Smooth muscle cell of the brain vasculature (primary cell): ENCODE results near the gene RMI2.
"Not testable (repeated sequence)": the region's sequence is repeated elsewhere in the genome, so short reads cannot be mapped to it uniquely, and the experiment has no call there.

Experiments
- DNase-seq: peaks from one replicate; pipeline ENCODE4 v3.0.0-alpha.2; 2012; ENCODE audit warnings: low read depth, low spot score

Gene RMI2

DNA sequence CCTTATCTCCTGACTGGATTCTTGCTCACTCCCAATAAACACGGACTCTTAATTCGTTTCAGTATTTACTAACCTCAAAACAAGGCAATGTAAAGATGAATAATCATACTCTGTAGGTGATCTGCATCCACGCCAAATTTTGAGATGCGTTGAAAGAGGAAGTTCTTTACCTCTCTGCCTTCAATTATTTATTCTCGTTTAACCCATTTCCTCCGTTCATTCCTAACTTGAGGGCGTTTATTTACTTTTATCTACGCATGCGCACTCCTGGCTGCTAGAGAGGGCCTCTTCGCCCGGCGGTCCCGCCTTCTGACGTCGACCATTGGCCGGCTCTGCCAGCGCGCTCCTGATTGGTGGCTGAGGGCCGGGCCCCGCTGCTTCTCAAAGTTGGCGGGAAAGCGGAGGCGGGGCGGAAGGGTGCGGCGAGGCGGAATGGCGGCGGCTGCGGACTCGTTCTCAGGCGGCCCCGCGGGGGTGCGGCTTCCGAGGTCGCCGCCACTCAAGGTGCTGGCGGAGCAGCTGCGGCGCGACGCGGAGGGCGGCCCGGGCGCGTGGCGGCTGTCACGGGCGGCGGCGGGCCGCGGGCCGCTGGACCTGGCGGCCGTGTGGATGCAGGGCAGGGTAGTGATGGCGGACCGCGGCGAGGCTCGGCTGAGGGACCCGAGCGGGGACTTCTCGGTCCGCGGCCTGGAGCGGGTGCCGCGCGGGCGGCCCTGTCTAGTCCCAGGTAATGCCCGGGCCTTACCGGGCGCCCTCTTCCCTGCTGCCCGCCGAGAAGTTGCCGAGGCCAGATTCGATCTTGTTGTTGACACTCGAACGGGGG is at the start of gene RMI2:
TSS of gene RMI2 (plus strand) at position 420 of the 823 bp plus-strand sequence. CDS start at position 433, 13 bp downstream.
- peak; percentile 86 for DNase-seq

DNA sequence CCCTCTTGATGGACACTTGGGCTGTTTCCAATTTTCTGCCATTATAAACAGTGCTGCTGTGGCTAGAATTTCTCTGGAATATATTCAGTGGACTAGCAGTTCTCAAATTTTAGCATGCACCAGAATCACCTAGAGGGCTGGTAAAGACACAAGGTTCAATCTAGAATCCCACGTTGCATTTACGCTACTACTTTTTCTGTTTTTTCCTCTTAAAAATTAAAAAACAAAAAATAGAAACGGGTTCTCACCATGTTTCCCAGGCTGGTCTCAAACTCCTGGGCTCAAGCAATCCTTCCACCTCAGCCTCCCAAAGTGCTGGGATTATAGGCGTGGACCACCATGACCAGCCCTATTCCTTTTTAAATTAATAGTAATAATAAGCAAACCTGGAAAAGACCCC is 49.6 kb upstream of the RMI2 start:
- DNase-seq, result no peak

DNA sequence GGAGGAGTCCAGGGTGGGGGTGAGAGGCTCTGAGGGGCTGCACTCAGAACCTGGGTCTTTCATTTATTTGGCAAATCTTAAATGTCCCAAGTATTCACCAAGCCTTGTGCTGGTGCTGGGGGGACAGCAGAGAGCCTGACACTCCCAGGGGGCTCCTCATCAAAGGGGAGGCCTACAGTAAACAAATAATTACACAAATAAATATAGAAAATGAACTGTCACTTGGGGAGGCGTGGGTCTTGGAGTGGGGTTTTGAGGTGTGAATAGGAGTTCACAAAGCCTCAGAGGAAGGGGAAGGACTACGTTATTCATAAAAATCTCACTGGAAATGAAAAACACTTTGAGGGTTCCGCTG is 48.9 kb upstream of the RMI2 start:
- DNase-seq, result no peak

DNA sequence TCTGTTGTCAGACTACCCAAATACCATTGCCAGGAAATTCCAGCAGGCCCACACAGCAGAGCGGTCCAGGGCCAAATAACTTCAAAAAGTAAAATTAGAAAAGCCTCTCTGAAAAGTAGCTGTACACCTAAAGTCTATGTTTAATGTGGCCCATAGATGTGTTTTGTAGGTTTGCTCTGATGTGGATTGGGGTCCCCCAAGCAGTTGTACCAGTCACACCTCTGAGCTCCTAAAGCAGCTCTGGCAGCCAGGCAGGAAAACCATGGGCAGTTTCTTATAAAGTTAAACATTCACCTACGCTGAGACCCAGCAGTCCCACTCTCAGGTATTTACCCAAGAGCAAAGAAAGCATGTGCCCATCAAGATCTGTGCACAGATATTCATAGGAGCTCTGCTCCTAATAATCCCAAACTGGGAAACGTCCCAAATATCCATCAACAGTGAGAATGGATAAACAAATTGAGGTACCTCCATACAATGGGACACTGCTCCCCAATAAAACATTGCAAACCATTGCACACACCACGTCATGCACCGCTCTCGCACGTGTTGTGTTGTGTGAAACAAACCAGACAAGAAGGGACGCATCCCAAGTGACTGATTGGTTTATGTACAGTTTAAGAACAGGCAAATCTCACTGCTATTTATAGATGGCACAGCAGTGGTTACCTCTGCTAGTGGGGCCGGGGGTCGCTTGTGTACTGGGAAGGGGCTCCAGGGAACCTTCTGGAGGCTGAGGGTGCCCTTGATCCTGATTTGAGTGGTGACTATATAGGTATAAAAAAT is 48.4 kb upstream of the RMI2 start:
- DNase-seq, result no peak

DNA sequence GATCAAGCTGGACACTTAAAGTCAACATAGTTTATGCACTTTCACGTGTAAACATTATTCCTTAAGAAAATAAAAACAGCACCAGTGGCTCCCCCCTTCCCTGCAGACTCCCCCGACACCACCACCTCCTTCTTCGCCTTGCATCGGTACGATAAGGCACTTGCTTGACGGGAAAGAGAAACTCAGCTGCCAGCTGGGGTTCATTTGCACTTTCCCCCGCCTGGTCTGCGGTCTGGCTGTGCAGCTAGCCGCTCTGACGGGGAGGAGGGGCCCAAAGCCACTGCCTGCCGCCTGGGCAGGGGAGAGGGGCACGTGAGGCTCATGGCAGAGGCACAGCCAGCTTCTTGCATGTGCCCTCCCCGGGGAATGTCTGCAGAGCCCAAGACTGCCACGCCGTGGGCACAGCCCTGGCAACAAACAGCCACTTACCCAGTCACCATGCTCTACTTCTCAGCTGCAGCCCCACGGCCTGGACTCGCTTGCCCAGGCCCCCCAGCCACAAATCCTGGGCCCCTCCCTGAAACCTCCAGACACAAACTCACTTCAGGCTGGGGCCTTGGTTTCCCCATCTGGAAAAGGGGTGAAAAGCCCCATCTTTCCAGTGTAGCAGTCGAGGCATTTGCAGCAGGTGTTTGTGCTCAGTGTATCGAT is 47.6 kb upstream of the RMI2 start:
- no peak for DNase-seq

DNA sequence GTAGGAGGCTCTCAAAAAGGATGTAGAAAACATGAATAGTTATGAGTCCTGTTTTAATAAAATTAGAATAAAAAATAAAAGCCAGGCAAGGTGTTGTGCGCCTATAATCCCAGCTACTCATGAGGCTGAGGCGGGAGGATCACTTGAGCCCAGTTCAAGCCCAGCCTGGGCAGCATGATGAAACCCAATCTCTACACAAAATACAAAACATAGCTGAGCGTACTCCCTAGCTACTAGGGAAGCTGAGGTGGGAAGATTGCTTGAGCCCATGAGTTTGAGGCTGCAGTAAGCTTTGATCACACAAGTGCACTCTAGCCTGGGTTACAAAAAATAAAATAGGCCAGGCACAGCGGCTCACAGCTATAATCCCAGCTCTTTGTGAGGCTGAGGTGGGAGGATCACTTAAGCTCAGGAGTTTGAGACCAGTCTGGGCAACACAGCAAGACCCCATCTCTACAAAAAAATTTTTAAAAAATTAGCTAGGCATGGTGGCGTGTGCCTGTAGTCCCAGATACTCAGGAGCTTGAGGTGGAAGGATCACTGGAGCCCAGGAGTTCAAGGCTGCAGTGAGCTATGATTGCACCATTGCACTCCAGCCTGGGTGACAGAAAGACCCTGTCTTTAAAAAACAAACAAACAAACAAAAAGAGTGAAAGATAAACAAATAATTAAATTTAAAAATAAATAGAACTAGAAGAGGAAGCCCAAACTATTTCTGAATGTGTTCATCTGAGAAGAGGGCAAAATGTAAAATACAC is 46.9 kb upstream of the RMI2 start:
- no peak for DNase-seq

DNA sequence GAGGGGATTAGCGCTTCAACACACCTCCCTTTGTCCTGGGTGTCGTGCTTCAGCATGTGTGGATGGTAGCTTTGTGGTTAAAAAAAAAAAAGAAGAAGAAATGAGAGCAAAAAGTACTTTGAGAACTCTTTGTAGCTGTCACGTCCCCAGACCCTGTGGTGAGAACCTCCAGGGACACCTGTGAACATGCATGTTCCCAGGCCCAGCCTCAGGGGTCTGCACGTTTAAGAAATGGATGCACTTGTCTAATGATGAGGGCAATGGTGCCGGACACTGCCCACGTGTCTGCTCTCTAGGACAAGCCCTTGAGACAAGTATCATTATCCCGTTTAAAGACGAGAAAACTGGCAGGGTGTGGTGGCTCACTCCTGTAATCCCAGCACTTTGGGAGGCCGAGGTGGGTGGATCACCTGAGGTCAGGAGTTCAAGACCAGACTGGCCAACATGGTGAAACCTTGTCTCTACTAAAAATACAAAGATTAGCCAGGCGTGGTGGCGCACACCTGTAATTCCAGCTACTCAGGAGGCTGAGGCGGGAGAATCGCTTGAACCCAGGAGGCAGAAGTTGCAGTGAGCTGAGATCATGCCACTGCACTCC is 46.2 kb upstream of the RMI2 start:
- not testable (repeated sequence) for DNase-seq

DNA sequence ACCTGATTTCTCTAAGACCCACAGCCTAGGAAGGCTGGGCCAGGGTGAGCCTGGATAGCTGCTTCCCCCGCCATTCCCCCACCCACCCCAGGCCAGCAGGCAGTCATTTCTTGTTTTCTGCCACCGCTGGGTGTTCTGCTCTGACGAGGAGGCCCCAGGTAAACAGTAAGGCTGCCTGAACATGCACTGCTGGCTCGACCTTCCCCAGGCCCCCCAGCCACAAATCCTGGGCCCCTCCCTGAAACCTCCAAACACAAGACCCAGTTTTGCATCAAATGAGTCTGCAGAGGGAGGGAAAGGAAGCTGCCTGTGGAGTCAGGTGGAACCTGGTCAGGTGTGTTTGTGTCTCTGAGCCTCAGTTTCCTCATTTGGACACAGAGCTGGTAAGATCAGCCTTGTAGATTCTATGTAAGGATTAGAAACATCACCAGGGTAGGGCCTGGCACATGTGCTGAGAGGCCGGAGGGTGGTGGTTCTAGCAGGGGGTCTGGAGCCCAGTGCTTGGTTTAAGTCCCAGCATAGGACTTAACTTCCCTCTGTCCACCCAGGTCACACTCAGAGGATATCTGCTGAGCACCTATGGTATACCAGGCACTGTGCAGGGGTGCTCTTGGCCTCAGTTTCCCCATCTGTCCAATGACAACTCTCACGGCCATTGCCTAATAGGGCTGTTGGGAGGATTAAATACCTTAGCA is 45.2 kb upstream of the RMI2 start:
- DNase-seq, result no peak

DNA sequence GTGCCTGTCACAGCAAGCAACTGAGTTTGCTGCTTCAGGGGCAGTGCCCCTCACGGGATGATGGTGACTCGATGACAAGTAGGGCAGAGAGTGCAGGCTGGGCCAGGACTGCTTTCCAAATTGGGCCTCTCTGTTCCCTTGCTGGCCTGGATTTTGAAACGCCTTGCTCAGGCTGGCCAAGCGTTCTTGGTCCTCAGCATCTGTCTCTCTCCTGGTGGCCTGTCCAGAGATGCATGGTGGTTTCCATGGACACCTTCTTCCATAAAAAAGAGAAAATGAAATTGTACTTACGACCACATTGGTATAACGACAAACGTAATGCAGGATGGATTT is 44.7 kb upstream of the RMI2 start:
- DNase-seq, result no peak

DNA sequence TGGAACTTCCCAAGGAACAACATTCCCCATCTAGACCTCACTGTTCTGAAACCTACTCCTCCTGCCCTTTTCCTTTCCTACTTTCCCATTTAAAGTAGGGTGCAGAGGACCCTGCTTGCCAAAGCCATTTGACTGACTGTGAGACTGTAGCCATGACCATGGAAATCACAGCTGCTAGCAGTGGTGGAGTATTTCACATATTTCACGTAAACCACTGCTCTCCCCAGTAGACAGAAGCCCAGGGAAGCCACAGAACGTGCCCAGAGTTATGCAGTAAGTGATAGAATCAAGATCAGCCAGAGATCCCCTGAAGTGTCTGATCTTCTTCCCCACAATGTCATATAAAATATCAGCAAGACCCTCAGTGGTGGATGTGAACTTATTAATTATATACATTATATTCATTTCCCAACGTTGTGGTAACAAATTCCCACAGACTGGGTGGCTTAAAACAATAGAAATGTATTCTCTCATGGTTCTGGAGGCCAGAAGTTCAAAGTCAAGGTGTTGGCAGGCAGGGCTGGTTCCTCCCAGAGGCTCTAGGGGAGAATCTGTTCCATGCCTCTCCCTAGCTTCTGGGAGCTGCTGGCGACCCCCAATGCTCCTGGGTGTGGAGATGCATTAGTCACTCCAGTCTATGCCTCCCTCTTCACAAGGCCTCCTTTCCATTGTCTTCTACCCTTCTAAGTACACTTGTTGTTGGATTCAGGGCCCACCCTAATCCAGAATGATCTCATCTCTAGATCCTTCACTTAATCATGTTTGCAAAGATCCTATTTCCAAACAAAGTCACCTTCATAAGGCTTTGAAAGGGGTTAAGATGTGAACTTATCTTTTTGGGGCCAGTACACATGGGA is 43.4 kb upstream of the RMI2 start:
- DNase-seq, result no peak

DNA sequence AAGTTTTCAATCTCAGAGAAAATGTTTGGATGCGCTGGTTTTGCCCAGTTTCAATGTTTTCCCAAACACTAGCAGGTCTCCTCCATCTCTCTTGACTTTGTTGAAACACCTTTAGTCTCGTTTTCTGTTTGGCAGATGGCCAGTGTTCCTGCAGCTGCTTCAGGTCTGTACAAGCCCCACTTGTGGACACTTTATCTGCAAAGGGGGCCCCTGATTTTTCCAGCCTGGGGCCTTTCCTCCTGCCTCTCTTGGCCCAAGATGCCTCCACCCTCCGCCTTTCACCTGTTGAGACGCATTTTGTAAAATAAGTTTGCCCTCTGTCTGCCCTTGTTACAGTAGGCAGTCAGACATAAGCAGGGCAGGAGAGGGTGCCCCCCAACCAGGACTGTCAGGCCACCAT is 42.3 kb upstream of the RMI2 start:
- no peak for DNase-seq

DNA sequence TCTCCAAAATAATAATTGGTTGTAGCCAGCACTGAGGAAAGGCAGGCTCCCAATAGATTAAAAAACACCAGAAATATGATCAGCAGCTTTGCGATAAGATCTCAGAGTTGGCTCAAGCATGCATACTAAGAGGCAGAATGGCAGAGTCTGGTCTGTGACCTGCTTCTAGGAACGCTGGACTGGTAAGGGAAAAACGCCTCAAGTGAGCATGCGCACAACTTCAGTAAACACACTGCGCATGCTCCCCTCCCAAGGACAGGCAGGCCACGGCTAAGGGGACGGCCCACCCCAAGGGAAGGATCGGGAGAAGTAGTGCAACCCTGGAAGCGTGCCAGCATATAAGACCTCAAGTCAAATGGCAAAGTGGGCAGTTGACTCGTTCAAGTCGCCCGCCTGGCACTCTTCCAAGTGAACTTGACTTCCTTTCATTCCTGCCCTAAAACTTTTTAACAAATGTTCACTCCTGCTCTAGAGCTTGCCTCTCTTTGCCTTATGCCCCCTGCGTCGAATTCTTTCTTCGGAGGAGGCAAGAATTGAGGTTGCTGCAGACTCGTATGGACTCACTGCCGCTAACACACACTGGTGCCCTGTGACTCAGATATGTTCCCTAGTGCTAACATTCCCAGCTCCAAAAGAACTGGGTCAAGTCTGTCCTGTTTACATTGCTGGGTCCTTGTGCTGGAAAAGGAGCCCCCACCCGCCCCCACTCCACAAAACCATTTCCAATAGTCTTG is 41.7 kb upstream of the RMI2 start:
- no peak for DNase-seq

DNA sequence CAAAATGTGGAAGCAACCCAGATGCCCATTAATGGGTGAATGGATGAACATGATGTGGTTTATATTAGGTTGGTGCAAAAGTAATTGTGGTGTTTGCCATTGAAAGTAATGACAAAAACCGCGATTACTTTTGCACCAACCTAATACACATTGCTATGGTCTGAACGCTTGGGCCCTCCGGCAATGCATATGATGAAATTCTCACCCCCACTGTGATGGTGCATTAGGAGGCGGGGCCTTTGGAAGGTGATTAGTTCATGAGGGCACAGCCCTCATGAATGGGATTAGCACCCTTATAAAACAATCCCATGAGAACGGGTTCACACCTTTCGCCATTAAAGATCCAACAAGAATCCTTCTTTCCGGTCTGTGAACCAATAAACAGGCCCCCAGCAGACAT is 38.9 kb upstream of the RMI2 start:
- DNase-seq, result no peak

DNA sequence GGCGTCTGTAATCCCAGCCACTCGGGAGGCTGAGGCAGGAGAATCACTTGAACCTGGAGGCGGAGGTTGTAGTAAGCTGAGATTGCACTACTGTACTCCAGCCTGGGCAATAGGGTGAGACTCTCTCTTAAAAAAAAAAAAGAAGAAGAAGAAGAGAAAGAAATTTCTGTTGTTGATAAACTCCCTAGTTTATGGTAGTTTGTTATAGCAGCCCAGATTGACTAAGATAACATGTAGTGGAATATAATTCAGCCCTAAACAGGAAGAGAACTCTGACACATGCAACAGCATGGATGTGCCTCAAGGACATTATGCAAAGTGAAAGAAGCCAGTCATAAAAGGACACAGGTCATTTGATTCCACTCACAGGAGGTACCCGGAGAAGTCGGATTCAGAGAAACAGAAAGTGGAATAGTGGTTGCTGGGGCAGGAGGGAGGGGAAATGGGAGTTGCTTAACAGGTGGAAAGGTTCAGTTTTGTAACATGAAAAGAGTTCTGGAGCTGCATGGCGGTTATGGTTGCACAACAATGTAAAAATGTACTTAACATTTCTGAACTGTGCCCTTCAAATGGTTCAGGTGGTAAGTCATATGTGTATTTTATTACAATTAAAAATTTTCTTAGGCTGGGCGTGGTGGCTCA is 38.1 kb upstream of the RMI2 start:
- no peak for DNase-seq

DNA sequence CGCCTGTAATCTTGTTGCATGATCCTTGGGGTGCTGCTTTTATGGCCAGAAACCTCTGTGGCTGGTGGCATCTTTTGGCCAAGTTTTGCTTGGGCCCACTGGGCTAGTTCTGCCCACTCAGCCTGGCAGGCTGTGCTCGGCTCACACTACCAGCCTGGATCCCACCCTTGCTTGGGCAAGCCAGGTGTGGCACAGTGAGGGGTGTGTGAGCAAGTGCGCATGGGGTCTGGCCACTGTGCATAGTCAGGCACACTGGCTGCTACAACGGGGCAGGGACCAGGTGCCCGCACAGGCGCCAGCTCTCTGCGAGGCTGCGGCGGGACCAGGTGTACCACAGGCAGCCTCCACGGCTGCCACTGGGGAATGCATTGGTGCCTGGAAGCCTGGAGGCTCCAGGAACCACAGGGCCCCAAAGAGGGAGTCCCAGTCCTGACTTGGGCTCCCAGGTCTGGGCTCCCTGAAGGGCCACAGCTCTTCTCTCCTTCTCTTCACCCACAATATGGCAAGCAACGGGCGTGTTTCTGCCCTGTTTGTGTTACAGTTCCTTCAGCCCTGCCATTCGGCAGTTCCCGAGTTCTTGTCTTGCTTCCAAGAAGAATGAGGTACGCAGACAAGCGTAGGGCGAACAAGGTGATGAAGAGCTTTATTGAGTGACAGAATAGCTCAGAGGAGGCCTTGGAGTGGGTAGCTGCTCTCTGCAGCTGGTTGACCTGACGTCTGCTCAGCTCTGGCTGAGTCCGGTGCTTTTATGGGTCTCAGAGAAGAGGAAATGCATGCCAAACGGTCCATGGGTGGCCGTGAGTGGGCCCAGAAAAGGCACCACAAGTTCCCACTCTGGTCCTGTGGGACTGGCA is 37.4 kb upstream of the RMI2 start:
- no peak for DNase-seq

DNA sequence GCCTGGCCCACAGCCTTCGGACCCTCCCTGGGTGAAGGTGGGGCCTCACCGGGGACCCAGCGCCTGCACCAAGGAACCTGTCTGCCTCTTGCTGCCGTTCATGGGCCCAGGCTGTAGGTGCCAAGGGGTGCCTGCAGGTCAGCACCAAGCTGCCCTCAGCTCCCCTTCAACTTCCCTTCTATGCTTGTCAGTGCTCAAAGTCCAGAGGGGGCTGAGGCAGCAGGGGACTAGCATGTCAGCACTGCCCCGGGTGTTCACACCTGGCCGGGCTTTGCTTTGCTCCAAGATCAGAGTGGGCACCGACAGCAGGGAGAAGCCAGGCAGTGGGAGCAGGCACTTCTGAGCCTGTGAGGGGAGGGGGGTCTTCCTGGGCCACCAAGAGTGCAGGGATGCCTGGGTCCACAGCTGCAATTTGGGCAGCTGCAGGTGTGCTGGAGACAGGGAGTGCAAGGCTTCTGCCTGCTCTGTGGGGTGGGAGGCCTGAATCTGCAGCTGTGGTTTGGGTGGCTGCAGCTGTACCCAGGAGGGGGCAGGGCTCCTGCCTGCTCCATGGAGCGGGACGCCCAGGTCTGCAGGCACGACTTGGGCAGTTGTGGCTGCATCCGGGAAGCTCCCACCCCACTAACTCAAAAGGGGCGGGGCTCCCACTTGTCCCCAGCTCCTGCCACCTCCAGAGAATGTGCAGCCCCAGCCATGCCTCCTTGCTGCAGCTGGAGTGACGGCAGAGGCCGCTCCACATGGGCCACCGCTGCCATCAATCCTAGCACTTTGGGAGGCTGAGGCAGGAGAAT is 36.6 kb upstream of the RMI2 start:
- DNase-seq, result no peak
